Prostate gland (tissue), 2 donors: Measurements from ENCODE around the gene HMGA1.

Source experiments
- POLR2A ChIP-seq: fragments of 450-650 bp; IDR thresholded peaks from one replicate; pipeline ENCODE4 v1.6.1; 2016; ENCODE audit warnings: antibody characterized with exemption, mild to moderate bottlenecking
- POLR2AphosphoS5 ChIP-seq: sonication (generic); formaldehyde crosslinking; IDR thresholded peaks from one replicate; pipeline ENCODE4 v1.6.1; 2017; ENCODE audit warnings: antibody characterized with exemption
- TF ChIP-seq, protein P1 (sequence below), 4 experiments: fragments of 200-600 bp in 2 of 4; fragments of 450-650 bp in 2 of 4; sonication (generic) in 2 of 4; IDR thresholded peaks; 1 replicate in 3 of 4; 2 replicates in 1 of 4; pipeline ENCODE4 v1.5.1; 2016 to 2019; ENCODE audit warnings: antibody characterized with exemption in 4 of 4, mild to moderate bottlenecking in 2 of 4, moderate library complexity in 2 of 4

DNA sequence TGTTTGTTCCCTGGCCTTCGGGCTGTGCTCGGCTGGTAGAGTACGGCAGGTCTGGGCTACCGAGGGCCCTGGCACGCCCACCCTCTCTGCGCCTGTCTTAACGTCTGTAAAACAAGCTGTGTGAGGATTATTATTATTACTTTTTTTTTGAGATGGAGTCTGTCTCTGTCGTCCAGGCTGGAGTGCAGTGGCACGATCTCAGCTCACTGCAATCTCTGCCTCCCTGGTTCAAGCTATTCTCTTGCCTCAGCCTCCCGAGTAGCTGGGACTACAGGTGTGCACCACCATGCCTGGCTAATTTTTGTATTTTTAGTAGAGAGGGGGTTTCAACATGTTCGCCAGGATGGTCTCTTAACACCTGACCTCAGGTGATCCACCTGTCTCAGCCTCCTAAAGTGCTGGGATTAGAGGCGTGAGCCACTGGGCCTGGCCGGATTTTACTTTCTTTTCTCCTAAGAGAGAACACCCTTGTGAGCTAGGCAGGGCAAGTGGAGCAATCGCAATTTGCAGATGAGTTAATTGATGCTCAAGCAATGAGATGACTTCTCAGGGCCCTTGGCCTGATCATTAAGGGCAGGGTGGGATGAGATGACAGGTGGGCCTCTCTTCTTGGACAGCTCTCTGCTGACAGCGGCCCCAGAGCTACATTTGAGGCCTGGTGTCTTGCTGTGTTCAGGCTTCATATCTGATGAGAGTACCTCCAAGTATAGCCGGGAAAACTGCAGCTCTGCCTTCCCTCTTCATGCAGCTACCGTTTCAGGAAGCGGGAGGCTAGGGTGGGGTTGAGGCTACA lies 13.0 kb downstream of the HMGA1 start:
- TF ChIP-seq, protein P1, sequence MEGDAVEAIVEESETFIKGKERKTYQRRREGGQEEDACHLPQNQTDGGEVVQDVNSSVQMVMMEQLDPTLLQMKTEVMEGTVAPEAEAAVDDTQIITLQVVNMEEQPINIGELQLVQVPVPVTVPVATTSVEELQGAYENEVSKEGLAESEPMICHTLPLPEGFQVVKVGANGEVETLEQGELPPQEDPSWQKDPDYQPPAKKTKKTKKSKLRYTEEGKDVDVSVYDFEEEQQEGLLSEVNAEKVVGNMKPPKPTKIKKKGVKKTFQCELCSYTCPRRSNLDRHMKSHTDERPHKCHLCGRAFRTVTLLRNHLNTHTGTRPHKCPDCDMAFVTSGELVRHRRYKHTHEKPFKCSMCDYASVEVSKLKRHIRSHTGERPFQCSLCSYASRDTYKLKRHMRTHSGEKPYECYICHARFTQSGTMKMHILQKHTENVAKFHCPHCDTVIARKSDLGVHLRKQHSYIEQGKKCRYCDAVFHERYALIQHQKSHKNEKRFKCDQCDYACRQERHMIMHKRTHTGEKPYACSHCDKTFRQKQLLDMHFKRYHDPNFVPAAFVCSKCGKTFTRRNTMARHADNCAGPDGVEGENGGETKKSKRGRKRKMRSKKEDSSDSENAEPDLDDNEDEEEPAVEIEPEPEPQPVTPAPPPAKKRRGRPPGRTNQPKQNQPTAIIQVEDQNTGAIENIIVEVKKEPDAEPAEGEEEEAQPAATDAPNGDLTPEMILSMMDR (IDR thresholded peaks at IDR 0.05) = no peak
- TF ChIP-seq POLR2AphosphoS5 = no peak
- no peak for TF ChIP-seq POLR2A
